IMR-90 (cell line): ENCODE data around the gene PTGDS. TPM values are rescaled to one million over a fixed set of nuclear protein-coding genes. Genes with fewer than 3 reads are reported as not detected.

Experiments
- ATAC-seq: fragments of 200-7000 bp; cut with Tn5 transposase; 2 replicates; pipeline ENCODE4 v1.9.1; 2020; ENCODE audit warnings: low read depth, mild to moderate bottlenecking, moderate library complexity
- BruUV-seq: library from RNA; stranded (reverse); fragments of 400-500 nt; replicated peaks from 2 replicates; lab custom pipeline; 2021; lab: Mats Ljungman, UMichigan
- CTCF ChIA-PET: fragments of 300-600 bp; formaldehyde crosslinking; extraction: SDS; loops from one replicate; lab custom pipeline; 2021; ENCODE audit warnings: antibody characterized with exemption; lab: Yijun Ruan, JAX
- POLR2A ChIA-PET: fragments of 300-600 bp; sonication (Branson Sonifier 250); formaldehyde crosslinking; loops from one replicate; lab custom pipeline; 2022; ENCODE audit warnings: antibody characterized with exemption; ENCODE audit not compliant: unreplicated experiment; lab: Charles Lee
- DNase-seq: peaks from one replicate; pipeline ENCODE4 v3.0.0; 2013
- H2AFZ ChIP-seq: replicated peaks from 2 replicates; pipeline ENCODE3; 2013; ENCODE audit warnings: low read length, mild to moderate bottlenecking; ENCODE audit not compliant: poor library complexity
- H2AK5ac ChIP-seq: 2 replicates; pipeline ENCODE4 v1.6.1; 2013; ENCODE audit warnings: low read depth, low read length, inconsistent platforms
- H2AK9ac ChIP-seq: replicated peaks from 2 replicates; pipeline ENCODE3; 2013; ENCODE audit warnings: mild to moderate bottlenecking, low read depth, low read length, moderate library complexity; ENCODE audit not compliant: poor library complexity
- H2BK120ac ChIP-seq: 2 replicates; pipeline ENCODE4 v1.6.1; 2013; ENCODE audit warnings: low read depth, low read length, inconsistent platforms
- H2BK15ac ChIP-seq: 3 replicates; pipeline ENCODE4 v1.6.1; 2013; ENCODE audit warnings: low read depth, low read length, inconsistent platforms
- H2BK20ac ChIP-seq: 2 replicates; pipeline ENCODE4 v1.6.1; 2013; ENCODE audit warnings: low read depth, mild to moderate bottlenecking, inconsistent platforms, low read length, moderate library complexity
- H2BK5ac ChIP-seq: 2 replicates; pipeline ENCODE4 v1.6.1; 2013; ENCODE audit warnings: mild to moderate bottlenecking, low read depth, low read length, inconsistent platforms; ENCODE audit not compliant: poor library complexity, severe bottlenecking
- H3K14ac ChIP-seq: replicated peaks from 2 replicates; pipeline ENCODE4 v1.6.1; 2013; ENCODE audit warnings: low read depth, low read length, inconsistent platforms
- H3K18ac ChIP-seq: 2 replicates; pipeline ENCODE4 v1.6.1; 2013; ENCODE audit warnings: low read depth, low read length, control low read depth
- H3K23ac ChIP-seq: 2 replicates; pipeline ENCODE4 v1.6.1; 2013; ENCODE audit warnings: low read depth, low read length, inconsistent platforms
- H3K27ac ChIP-seq: 2 replicates; pipeline ENCODE4 v1.5.1; 2013; ENCODE audit warnings: mild to moderate bottlenecking, control low read depth, low read length; ENCODE audit not compliant: insufficient read depth
- H3K27me3 ChIP-seq: 2 replicates; pipeline ENCODE4 v1.6.1; 2013; ENCODE audit warnings: low read length; ENCODE audit not compliant: control insufficient read depth, insufficient read depth
- H3K36me3 ChIP-seq: 2 replicates; pipeline ENCODE4 v1.6.1; 2013; ENCODE audit warnings: low read length, mixed read lengths; ENCODE audit not compliant: control insufficient read depth, insufficient read depth
- H3K4ac ChIP-seq: 2 replicates; pipeline ENCODE4 v1.6.1; 2013; ENCODE audit warnings: low read depth, low read length, inconsistent platforms
- H3K4me1 ChIP-seq: 2 replicates; pipeline ENCODE4 v1.6.1; 2013; ENCODE audit warnings: low read length, mixed read lengths; ENCODE audit not compliant: control insufficient read depth, insufficient read depth
- H3K4me2 ChIP-seq: 2 replicates; pipeline ENCODE4 v1.6.1; 2013; ENCODE audit warnings: low read depth, mild to moderate bottlenecking, control low read depth, low read length, moderate library complexity
- H3K4me3 ChIP-seq: 2 replicates; pipeline ENCODE4 v1.5.1; 2013; ENCODE audit warnings: low read depth, mild to moderate bottlenecking, control low read depth, low read length, moderate library complexity; ENCODE audit not compliant: insufficient read depth
- H3K56ac ChIP-seq: 2 replicates; pipeline ENCODE4 v1.6.1; 2013; ENCODE audit warnings: low read length, inconsistent platforms; ENCODE audit not compliant: insufficient read depth; ENCODE audit errors: extremely low read depth
- H3K79me1 ChIP-seq, 2 experiments: 2 replicates each; pipeline ENCODE4 v1.6.1; 2013; ENCODE audit warnings: low read length in 2 of 2, inconsistent platforms in 1 of 2, low read depth in 1 of 2
- H3K9ac ChIP-seq: 2 replicates; pipeline ENCODE4 v1.6.1; 2013; ENCODE audit warnings: low read depth, low read length, control low read depth
- H3K9me1 ChIP-seq: 2 replicates; pipeline ENCODE4 v1.6.1; 2013; ENCODE audit warnings: low read length, inconsistent platforms; ENCODE audit not compliant: insufficient read depth
- H3K9me3 ChIP-seq: 2 replicates; pipeline ENCODE4 v1.6.1; 2013; ENCODE audit warnings: low read length; ENCODE audit not compliant: control insufficient read depth, insufficient read depth
- H4K20me1 ChIP-seq: 2 replicates; pipeline ENCODE4 v1.6.1; 2013; ENCODE audit warnings: low read length, inconsistent platforms; ENCODE audit not compliant: insufficient read depth
- H4K5ac ChIP-seq: 2 replicates; pipeline ENCODE4 v1.6.1; 2013; ENCODE audit warnings: mild to moderate bottlenecking, low read depth, low read length, control low read depth
- H4K8ac ChIP-seq, 2 experiments: 2 replicates each; pipeline ENCODE4 v1.6.1; 2013; ENCODE audit warnings: low read depth in 2 of 2, low read length in 2 of 2, control low read depth in 1 of 2, inconsistent platforms in 1 of 2
- H4K91ac ChIP-seq: 2 replicates; pipeline ENCODE4 v1.6.1; 2013; ENCODE audit warnings: low read depth, low read length, inconsistent platforms; ENCODE audit not compliant: insufficient read depth
- BHLHE40 ChIP-seq: fragments of 150-350 bp; IDR thresholded peaks from 2 replicates; pipeline ENCODE4 v1.6.1; 2016; ENCODE audit warnings: mild to moderate bottlenecking, low read depth, low read length
- CEBPB ChIP-seq: IDR thresholded peaks from 2 replicates; pipeline ENCODE4 v1.6.1; 2012; ENCODE audit warnings: low read depth, low read length, improper control_type of control experiment
- CHD1 ChIP-seq: IDR thresholded peaks from 2 replicates; pipeline ENCODE4 v1.6.1; 2012; ENCODE audit warnings: low read depth, low read length, improper control_type of control experiment
- ELK1 ChIP-seq: fragments of 150-350 bp; IDR thresholded peaks from 2 replicates; pipeline ENCODE4 v1.6.1; 2016; ENCODE audit warnings: low read depth, mild to moderate bottlenecking, low read length, moderate library complexity, borderline replicate concordance
- FOS ChIP-seq: fragments of 150-350 bp; IDR thresholded peaks from 2 replicates; pipeline ENCODE4 v1.6.1; 2016; ENCODE audit warnings: low read depth, low read length
- MAFK ChIP-seq: IDR thresholded peaks from 2 replicates; pipeline ENCODE4 v1.6.1; 2012; ENCODE audit warnings: low read depth, low read length, improper control_type of control experiment
- MAZ ChIP-seq: IDR thresholded peaks from 2 replicates; pipeline ENCODE4 v1.6.1; 2012; ENCODE audit warnings: low read depth, mild to moderate bottlenecking, low read length, improper control_type of control experiment, moderate library complexity, borderline replicate concordance
- MXI1 ChIP-seq: IDR thresholded peaks from 2 replicates; pipeline ENCODE4 v1.6.1; 2012; ENCODE audit warnings: low read depth, mild to moderate bottlenecking, low read length, moderate library complexity, borderline replicate concordance
- NFE2L2 ChIP-seq: fragments of 150-350 bp; IDR thresholded peaks from 2 replicates; pipeline ENCODE4 v1.6.1; 2016; ENCODE audit warnings: low read depth, mild to moderate bottlenecking, low read length
- RAD21 ChIP-seq: IDR thresholded peaks from 2 replicates; pipeline ENCODE4 v1.6.1; 2012; ENCODE audit warnings: low read length, improper control_type of control experiment
- RCOR1 ChIP-seq: IDR thresholded peaks from 2 replicates; pipeline ENCODE4 v1.6.1; 2012; ENCODE audit warnings: mild to moderate bottlenecking, low read length, improper control_type of control experiment; ENCODE audit not compliant: insufficient replicate concordance
- RFX5 ChIP-seq: IDR thresholded peaks from 2 replicates; pipeline ENCODE4 v1.8.0; 2012; ENCODE audit warnings: low read depth, mild to moderate bottlenecking, low read length, moderate library complexity
- SMC3 ChIP-seq: fragments of 150-350 bp; IDR thresholded peaks from 2 replicates; pipeline ENCODE4 v1.6.1; 2016; ENCODE audit warnings: low read depth, mild to moderate bottlenecking, antibody characterized with exemption, low read length, moderate library complexity
- USF2 ChIP-seq: fragments of 150-350 bp; IDR thresholded peaks from 2 replicates; pipeline ENCODE4 v1.6.1; 2017; ENCODE audit warnings: mild to moderate bottlenecking, antibody characterized with exemption, low read length, low read depth
- whole genome bisulfite sequencing, 2 experiments: methylation state at CpG; one replicate each; pipeline versions ENCODE4 v1.1.5 to v1.1.7; 2013; ENCODE audit warnings: missing lambda C conversion rate in 2 of 2; ENCODE audit not compliant: insufficient read length in 1 of 2; ENCODE audit errors: extremely low coverage in 2 of 2; 5-methylcytosine and 5-hydroxymethylcytosine counted together
- dilution Hi-C: fragments of 300-500 bp; cut with HindIII; formaldehyde crosslinking; loops from one replicate; pipeline ENCODE4 v1.14.3; 2018; ENCODE audit warnings: low sequenced_read_pairs; ENCODE audit not compliant: unreplicated experiment
- in situ Hi-C: fragments of 300-500 bp; cut with MboI; formaldehyde crosslinking; loops from 3 replicates; pipeline ENCODE4 v1.14.3; 2019; ENCODE audit warnings: low sequenced_read_pairs, inconsistent platforms, mixed read lengths
- intact Hi-C: fragments of 100-400 bp; cut with micrococcal nuclease; formaldehyde crosslinking; loops from 2 replicates; pipeline ENCODE4 v1.10.0; 2022
- polyA plus RNA-seq, 3 experiments: library from polyadenylated mRNA; depleted of rRNA; stranded (reverse); fragments of >200 nt; gene quantifications; 2 replicates each; pipeline ENCODE4 v1.2.3, GENCODE V29; 2012; ENCODE audit warnings: low replicate concordance in 1 of 3
- total RNA-seq: library from RNA; depleted of rRNA; stranded (reverse); fragments of >200 nt; gene quantifications from 2 replicates; pipeline ENCODE4 v1.2.3, GENCODE V29; 2012

PTGDS gene
- total and polyA plus RNA-seq, 2 of the 4 experiments (the other 2 are of a cell fraction), result 1.2 TPM; not detected in 1

GRCh38 chr9:137030538-137031527 is 53.5 kb downstream of the PTGDS start:
- H2BK5ac ChIP-seq, result no peak overlapping the region
- H3K23ac ChIP-seq, result no peak overlapping the region
- dilution Hi-C loops, result no loop called here
- H3K9me1 ChIP-seq, result peaks cover 3% of the 10 kb centered on the region; the same call in 1 of the 2 replicates
- no peak overlapping the region for H2BK20ac ChIP-seq
- no peak overlapping the region for H3K14ac ChIP-seq
- no peak overlapping the region for H2BK15ac ChIP-seq
- H3K9me3 ChIP-seq, result no peaks in the 10 kb centered on the region
- WGBS, 2 experiments, result 90% methylated on average over 41 of the region's 65 CpGs; no CpG with 5 or more reads in 1 of the 2 experiments
- ChIA-PET CTCF (no interaction called here), POLR2A (no interaction called here)
- H3K36me3 ChIP-seq, result no peaks in the 10 kb centered on the region
- H3K56ac ChIP-seq, result no peak overlapping the region
- no peak overlapping the region for H3K4me3 ChIP-seq
- in situ Hi-C loops, result loop anchor here (10.0 kb wide), 1 partner anchor 246 kb away; no protein-coding TSS in a partner anchor
- H2AK9ac ChIP-seq, result no peak overlapping the region
- H3K27ac ChIP-seq, result no peak overlapping the region
- no peaks in the 10 kb centered on the region; the same call in 1 of the 2 replicates for H4K20me1 ChIP-seq
- H3K18ac ChIP-seq, result no peak overlapping the region
- no peak overlapping the region for H3K4me2 ChIP-seq
- H3K9ac ChIP-seq, result no peak overlapping the region
- ATAC-seq (no peak), DNase-seq (no peak)
- H3K4ac ChIP-seq, result no peak overlapping the region
- H3K27me3 ChIP-seq, result peaks cover 2% of the 10 kb centered on the region; the same call in 1 of the 2 replicates
- H4K5ac ChIP-seq, result no peak overlapping the region
- no peak overlapping the region for H2BK120ac ChIP-seq
- intact Hi-C loops, result no loop called here
- H3K4me1 ChIP-seq, result peaks cover 5% of the 10 kb centered on the region
- no TSS peak for BruUV-seq
- H4K91ac ChIP-seq, result no peak overlapping the region
- peaks cover 0 to 7% of the 10 kb centered on the region in 2 experiments; a peak in 2 of 4 replicates for H3K79me1 ChIP-seq
- H2AFZ ChIP-seq, result no peak overlapping the region
- no peak overlapping the region for H4K8ac ChIP-seq
- no peak overlapping the region for H2AK5ac ChIP-seq
- TF ChIP-seq MXI1 (no peak), USF2 (no peak), MAFK (no peak), CHD1 (no peak), RFX5 (no peak), SMC3 (no peak), ELK1 (no peak), BHLHE40 (no peak), NFE2L2 (no peak), FOS (no peak), MAZ (no peak), RCOR1 (no peak), RAD21 (no peak), CEBPB (no peak)
